ENCODE measurements around the gene NRP1. TPM values are rescaled to one million over a fixed set of nuclear protein-coding genes. Genes with fewer than 3 reads are reported as not detected.
"Not testable (repeated sequence)": the region's sequence is repeated elsewhere in the genome, so short reads cannot be mapped to it uniquely, and the experiment has no call there.

NRP1 gene
- total and polyA plus RNA-seq, 2 donors: 36.9 to 172 TPM

- Histone ChIP-seq H3K4me3 (ENCODE audit: low read depth, low read length) (no peak overlapping the region), H3K4me1 (ENCODE audit: insufficient read depth) (no peaks in the 10 kb centered on the region), H3K27ac (ENCODE audit: low read depth) (no peak overlapping the region), H3K36me3 (ENCODE audit: insufficient read depth) (no peaks in the 10 kb centered on the region)
- DNase-seq (ENCODE audit: extremely low spot score): no peak
- 79% methylated on average over 3 of the region's 3 CpGs for WGBS
Measured at GRCh38 chr10:33235951-33236350, 98.5 kb downstream of the NRP1 start.

DNA sequence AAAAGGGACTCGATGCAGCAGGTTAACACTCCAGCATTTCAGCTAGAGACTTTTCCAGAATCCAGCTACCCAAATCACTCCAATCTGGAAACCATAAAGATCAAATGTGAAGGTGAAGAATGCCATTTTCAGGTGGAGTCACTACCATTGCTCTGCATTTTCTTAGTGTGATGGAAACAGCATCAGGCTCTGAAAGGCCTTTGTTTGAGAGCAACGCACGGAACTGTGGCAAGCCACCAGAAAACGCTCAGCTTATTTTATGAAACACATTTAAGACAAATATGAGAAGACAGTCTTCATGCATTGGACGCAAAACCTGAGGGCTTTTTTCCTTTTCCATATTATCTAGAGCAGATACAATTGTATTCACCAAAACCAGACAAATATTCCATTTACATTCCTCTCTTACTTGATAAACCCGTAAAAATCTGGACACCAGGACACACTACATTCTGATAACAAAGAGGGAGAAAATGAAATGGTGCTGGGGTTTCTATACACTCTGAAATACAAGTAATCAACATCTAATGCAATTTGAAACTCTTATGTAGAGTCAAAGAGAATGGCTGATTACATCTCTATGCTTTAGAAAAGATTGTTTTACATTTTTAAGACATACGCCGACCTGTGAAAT is 99.1 kb downstream of the NRP1 start:
- DNase-seq (ENCODE audit: extremely low spot score): peak; percentile 14
- 54% methylated on average over 8 of the region's 8 CpGs for WGBS
- no peak overlapping the region for H3K27ac ChIP-seq (ENCODE audit: low read depth)

GRCh38 chr10:33234831-33235237 is 99.6 kb downstream of the NRP1 start:
- DNase-seq (ENCODE audit: extremely low spot score): peak; percentile 26
- no peaks in the 10 kb centered on the region for H3K36me3 ChIP-seq (ENCODE audit: insufficient read depth)
- H3K4me1 ChIP-seq (ENCODE audit: insufficient read depth): no peaks in the 10 kb centered on the region
- no peak overlapping the region for H3K27ac ChIP-seq (ENCODE audit: low read depth)
- WGBS: 24% methylated on average over 1 of the region's 1 CpG
- H3K4me3 ChIP-seq (ENCODE audit: low read depth, low read length): no peak overlapping the region

More for the DNA sequence above, 99.1 kb downstream of the NRP1 start:
- Histone ChIP-seq H3K4me1 (ENCODE audit: insufficient read depth) (no peaks in the 10 kb centered on the region), H3K36me3 (ENCODE audit: insufficient read depth) (no peaks in the 10 kb centered on the region), H3K4me3 (ENCODE audit: low read depth, low read length) (no peak overlapping the region)

GRCh38 chr10:33233635-33234034 is 100.8 kb downstream of the NRP1 start:
- Histone ChIP-seq H3K4me1 (ENCODE audit: insufficient read depth) (no peaks in the 10 kb centered on the region), H3K4me3 (ENCODE audit: low read depth, low read length) (no peak overlapping the region), H3K36me3 (ENCODE audit: insufficient read depth) (no peaks in the 10 kb centered on the region), H3K27ac (ENCODE audit: low read depth) (no peak overlapping the region)
- 87% methylated on average over 3 of the region's 3 CpGs for WGBS
- no peak for DNase-seq (ENCODE audit: extremely low spot score)

- no peak overlapping the region for H3K27ac ChIP-seq (ENCODE audit: low read depth)
- no peaks in the 10 kb centered on the region for H3K36me3 ChIP-seq (ENCODE audit: insufficient read depth)
- no peak overlapping the region for H3K4me3 ChIP-seq (ENCODE audit: low read depth, low read length)
- no peaks in the 10 kb centered on the region for H3K4me1 ChIP-seq (ENCODE audit: insufficient read depth)
- no peak for DNase-seq (ENCODE audit: extremely low spot score)
- WGBS: 92% methylated on average over 5 of the region's 5 CpGs
Measured at GRCh38 chr10:33233221-33233620, 101.2 kb downstream of the NRP1 start.

GRCh38 chr10:33231621-33232350 is 102.7 kb downstream of the NRP1 start:
- Histone ChIP-seq H3K27ac (ENCODE audit: low read depth) (no peak overlapping the region), H3K4me3 (ENCODE audit: low read depth, low read length) (no peak overlapping the region), H3K4me1 (ENCODE audit: insufficient read depth) (no peaks in the 10 kb centered on the region), H3K36me3 (ENCODE audit: insufficient read depth) (no peaks in the 10 kb centered on the region)
- WGBS: 88% methylated on average over 7 of the region's 7 CpGs
- no peak for DNase-seq (ENCODE audit: extremely low spot score)

DNA sequence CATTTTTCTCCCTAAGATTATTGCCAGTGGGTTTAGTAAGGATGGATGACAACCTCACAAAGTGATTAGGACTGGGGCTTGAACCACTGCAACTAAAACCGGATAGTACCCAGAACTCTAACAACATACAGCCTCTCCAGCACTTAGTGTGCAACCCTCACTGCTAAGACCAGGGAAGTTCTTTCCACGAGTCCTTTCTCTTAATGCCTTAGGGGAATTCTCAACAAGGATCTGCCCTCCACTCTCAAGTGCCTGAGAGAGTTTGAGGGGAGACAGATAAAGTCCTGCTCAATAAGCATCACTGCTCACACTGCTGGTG is 104.6 kb downstream of the NRP1 start:
- Histone ChIP-seq H3K27ac (ENCODE audit: low read depth) (no peak overlapping the region), H3K4me3 (ENCODE audit: low read depth, low read length) (no peak overlapping the region), H3K36me3 (ENCODE audit: insufficient read depth) (no peaks in the 10 kb centered on the region), H3K4me1 (ENCODE audit: insufficient read depth) (no peaks in the 10 kb centered on the region)
- DNase-seq (ENCODE audit: extremely low spot score): no peak
- WGBS: 68% methylated on average over 2 of the region's 2 CpGs

GRCh38 chr10:33229252-33229948 is 105.1 kb downstream of the NRP1 start:
- Histone ChIP-seq H3K4me1 (ENCODE audit: insufficient read depth) (no peaks in the 10 kb centered on the region), H3K4me3 (ENCODE audit: low read depth, low read length) (no peak overlapping the region), H3K36me3 (ENCODE audit: insufficient read depth) (no peaks in the 10 kb centered on the region), H3K27ac (ENCODE audit: low read depth) (no peak overlapping the region)
- DNase-seq (ENCODE audit: extremely low spot score): no peak
- WGBS: 83% methylated on average over 3 of the region's 3 CpGs

- DNase-seq (ENCODE audit: extremely low spot score): no peak
- Histone ChIP-seq H3K4me1 (ENCODE audit: insufficient read depth) (no peaks in the 10 kb centered on the region), H3K27ac (ENCODE audit: low read depth) (no peak overlapping the region), H3K36me3 (ENCODE audit: insufficient read depth) (no peaks in the 10 kb centered on the region), H3K4me3 (ENCODE audit: low read depth, low read length) (no peak overlapping the region)
- 85% methylated on average over 3 of the region's 3 CpGs for WGBS
Measured at GRCh38 chr10:33228426-33228825, 106.0 kb downstream of the NRP1 start.

DNA sequence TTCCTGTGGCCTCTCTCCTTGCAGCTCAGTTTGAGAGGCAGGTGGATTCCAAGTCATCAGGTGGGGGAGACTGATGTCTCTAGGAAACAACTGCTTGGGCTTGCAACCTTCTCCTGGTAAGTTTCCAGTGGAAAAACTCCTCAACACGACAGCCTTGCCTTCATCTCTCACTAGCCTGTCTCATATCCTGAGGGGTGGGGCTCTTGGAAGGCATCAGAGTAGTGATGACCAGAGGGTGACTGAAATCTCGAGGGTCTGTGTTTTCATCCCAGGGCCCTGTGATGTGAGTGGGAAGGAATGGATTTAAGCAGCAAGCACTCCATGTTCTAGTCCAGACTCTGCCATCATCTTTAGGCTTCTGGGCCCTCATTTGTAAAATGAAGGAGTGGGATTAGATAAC is 107.0 kb downstream of the NRP1 start:
- 63% methylated on average over 2 of the region's 2 CpGs for WGBS
- no peak overlapping the region for H3K4me3 ChIP-seq (ENCODE audit: low read depth, low read length)
- no peak overlapping the region for H3K27ac ChIP-seq (ENCODE audit: low read depth)
- no peaks in the 10 kb centered on the region for H3K4me1 ChIP-seq (ENCODE audit: insufficient read depth)
- DNase-seq (ENCODE audit: extremely low spot score): no peak
- H3K36me3 ChIP-seq (ENCODE audit: insufficient read depth): no peaks in the 10 kb centered on the region

GRCh38 chr10:33224251-33224965 is 110.1 kb downstream of the NRP1 start:
- Histone ChIP-seq H3K4me3 (ENCODE audit: low read depth, low read length) (no peak overlapping the region), H3K27ac (ENCODE audit: low read depth) (no peak overlapping the region), H3K4me1 (ENCODE audit: insufficient read depth) (no peaks in the 10 kb centered on the region), H3K36me3 (ENCODE audit: insufficient read depth) (no peaks in the 10 kb centered on the region)
- WGBS: 83% methylated on average over 7 of the region's 7 CpGs
- DNase-seq (ENCODE audit: extremely low spot score): no peak

- Histone ChIP-seq H3K4me3 (ENCODE audit: low read depth, low read length) (no peak overlapping the region), H3K36me3 (ENCODE audit: insufficient read depth) (no peaks in the 10 kb centered on the region), H3K4me1 (ENCODE audit: insufficient read depth) (no peaks in the 10 kb centered on the region), H3K27ac (ENCODE audit: low read depth) (no peak overlapping the region)
- WGBS: 80% methylated on average over 3 of the region's 3 CpGs
- no peak for DNase-seq (ENCODE audit: extremely low spot score)
Measured at GRCh38 chr10:33223326-33224000, 111.0 kb downstream of the NRP1 start.

GRCh38 chr10:33222304-33222703 is 112.2 kb downstream of the NRP1 start:
- WGBS: 97% methylated on average over 9 of the region's 9 CpGs
- not testable (repeated sequence) for H3K36me3 ChIP-seq (ENCODE audit: insufficient read depth); H3K4me3 ChIP-seq (ENCODE audit: low read depth, low read length); H3K27ac ChIP-seq (ENCODE audit: low read depth); H3K4me1 ChIP-seq (ENCODE audit: insufficient read depth); DNase-seq (ENCODE audit: extremely low spot score)
